Muscle layer of duodenum (tissue), 2 donors: Measurements from ENCODE around the gene SLC9A5.

Experiments
- H3K27ac ChIP-seq: one replicate; pipeline ENCODE4 v1.7.0; 2013; ENCODE audit warnings: mild to moderate bottlenecking, low read length
- H3K27me3 ChIP-seq: one replicate; pipeline ENCODE4 v1.7.0; 2013; ENCODE audit warnings: low read depth, mild to moderate bottlenecking, control low read depth, low read length
- H3K36me3 ChIP-seq, 2 donors: one replicate each; pipeline ENCODE4 v1.7.0; 2013; ENCODE audit warnings: low read length in 2 of 2, control low read depth in 1 of 2, mild to moderate bottlenecking in 1 of 2; ENCODE audit not compliant: insufficient read depth in 2 of 2, control insufficient read depth in 1 of 2
- H3K4me1 ChIP-seq, 2 donors: one replicate each; pipeline ENCODE4 v1.7.0; 2013; ENCODE audit warnings: low read length in 2 of 2, mild to moderate bottlenecking in 2 of 2, control low read depth in 1 of 2, moderate library complexity in 1 of 2; ENCODE audit not compliant: insufficient read depth in 2 of 2, control insufficient read depth in 1 of 2
- H3K4me3 ChIP-seq, 2 donors: one replicate each; pipeline ENCODE4 v1.7.0; 2013; ENCODE audit warnings: low read length in 2 of 2, low read depth in 1 of 2, mild to moderate bottlenecking in 1 of 2
- H3K9me3 ChIP-seq, 2 donors: one replicate each; pipeline ENCODE4 v1.7.0; 2013; ENCODE audit warnings: low read length in 2 of 2, control low read depth in 1 of 2, mild to moderate bottlenecking in 1 of 2; ENCODE audit not compliant: control insufficient read depth in 1 of 2
- donor health status: healthy.

SLC9A5 gene

DNA sequence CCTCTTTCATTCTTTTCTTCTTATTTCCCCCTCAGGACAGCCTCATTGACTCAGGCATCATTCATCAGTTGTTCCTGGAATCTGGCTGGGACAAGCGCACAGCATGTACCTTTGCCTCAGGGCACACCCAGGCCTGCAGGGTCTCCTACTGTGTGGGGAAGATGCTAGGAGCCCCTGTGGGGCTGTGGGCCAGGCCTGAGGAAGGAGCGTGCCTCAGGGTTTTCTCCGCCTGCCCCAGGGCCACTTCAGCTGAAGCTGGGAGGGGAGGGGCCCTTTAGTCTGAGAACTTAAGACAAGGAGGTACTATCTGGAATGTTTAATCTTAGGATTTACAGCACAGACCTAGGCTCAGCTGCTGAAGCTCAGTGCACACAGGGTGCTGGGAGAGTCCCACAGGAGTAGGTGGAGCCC is 41.9 kb upstream of the SLC9A5 start:
- no peaks in the 10 kb centered on the region for H3K27me3 ChIP-seq
- no peaks in the 10 kb centered on the region for H3K9me3 ChIP-seq
- no peaks in the 10 kb centered on the region for H3K4me1 ChIP-seq
- H3K36me3 ChIP-seq = peaks cover 4 to 9% of the 10 kb centered on the region in 2 donors
- H3K4me3 ChIP-seq = no peak overlapping the region
- no peak overlapping the region for H3K27ac ChIP-seq

DNA sequence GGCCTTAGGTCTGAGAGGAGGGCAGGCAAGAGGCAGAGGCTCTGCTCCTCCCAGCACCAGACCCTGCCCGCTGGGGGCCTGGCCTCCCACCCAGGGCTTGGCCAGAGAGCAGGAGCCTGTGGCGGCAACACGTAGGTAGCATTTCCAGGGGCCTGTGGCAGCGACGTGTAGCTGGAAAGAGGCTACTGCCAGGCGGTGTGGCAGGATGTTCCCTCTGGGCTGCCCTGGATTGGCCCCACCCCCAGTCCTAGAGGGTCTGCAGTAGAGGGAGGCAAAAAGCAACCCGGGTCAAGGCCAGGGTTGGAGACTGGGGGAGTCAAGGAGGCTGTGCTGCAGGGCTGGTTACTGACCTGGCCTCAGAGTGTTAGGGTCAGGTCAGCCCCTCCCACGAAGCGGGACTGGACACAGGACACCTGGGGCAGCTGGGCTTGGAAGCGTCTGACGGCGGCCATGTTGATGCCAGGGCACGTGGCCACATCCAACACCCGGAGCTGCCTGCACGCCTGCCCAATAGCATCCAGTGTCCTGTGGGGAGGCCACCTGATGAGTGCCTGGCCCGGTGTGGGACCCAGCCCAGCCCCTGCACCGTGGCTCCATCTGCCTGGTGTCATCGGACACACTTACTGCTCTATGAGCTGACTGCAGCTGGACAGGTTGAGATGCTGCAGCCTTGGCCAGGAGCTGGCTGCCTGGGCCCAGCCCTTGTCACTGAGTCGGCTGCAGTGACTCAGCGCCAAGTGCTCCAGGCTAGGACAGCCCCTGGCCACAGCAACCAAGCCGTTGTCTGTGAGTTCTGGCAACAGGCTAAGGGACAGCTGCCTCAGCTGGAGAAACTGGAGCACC is 41.3 kb upstream of the SLC9A5 start:
- Histone ChIP-seq H3K27ac (no peak overlapping the region), H3K27me3 (no peaks in the 10 kb centered on the region), H3K4me3 (no peak overlapping the region)

DNA sequence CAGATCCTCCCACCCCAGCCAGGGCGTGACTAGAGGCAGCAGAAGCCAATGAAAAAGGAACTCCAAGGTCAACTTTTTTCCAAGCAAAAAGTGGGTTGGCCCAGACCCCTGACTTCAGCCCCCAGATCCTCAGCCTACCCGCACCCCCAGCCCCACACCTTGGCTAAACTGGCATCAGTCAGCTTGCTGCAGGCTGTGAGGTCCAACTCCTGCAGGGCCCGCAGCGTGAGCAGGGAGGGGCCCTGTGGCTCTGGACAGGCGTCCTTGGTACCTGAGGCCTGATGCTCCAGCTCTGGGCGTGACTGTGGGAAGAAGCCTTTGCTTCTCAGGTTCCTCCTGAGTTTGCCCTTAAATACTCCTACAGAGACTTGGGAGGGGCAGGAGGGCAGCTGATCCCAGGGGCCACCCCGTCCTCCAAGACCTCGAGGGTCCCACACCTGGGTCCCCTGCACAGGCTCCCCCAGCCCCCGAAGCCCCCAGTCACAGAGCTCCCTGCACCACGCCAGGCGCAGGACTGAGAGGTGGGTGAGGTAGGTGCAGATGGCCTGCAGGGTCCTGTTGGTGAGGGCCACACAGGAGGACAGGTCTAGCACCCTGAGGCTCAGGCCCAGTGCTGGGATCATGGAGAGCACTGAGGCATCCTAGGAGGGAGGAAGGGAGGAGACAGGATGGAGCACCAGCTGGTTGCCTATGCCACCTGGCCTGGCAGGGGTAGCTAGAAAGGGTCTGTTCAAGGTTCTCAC is 40.5 kb upstream of the SLC9A5 start:
- Histone ChIP-seq H3K27ac (no peak overlapping the region), H3K36me3 (peaks cover 0 to 4% of the 10 kb centered on the region in 2 donors), H3K9me3 (no peaks in the 10 kb centered on the region), H3K4me3 (no peak overlapping the region), H3K4me1 (no peaks in the 10 kb centered on the region), H3K27me3 (no peaks in the 10 kb centered on the region)

More for the DNA sequence above, 41.3 kb upstream of the SLC9A5 start:
- Histone ChIP-seq H3K4me1 (no peaks in the 10 kb centered on the region), H3K9me3 (no peaks in the 10 kb centered on the region), H3K36me3 (peaks cover 4% of the 10 kb centered on the region in 2 donors)

- no peaks in the 10 kb centered on the region for H3K27me3 ChIP-seq
- H3K9me3 ChIP-seq = no peaks in the 10 kb centered on the region
- H3K27ac ChIP-seq = no peak overlapping the region
- no peak overlapping the region for H3K4me3 ChIP-seq
- no peaks in the 10 kb centered on the region for H3K4me1 ChIP-seq
- H3K36me3 ChIP-seq = peaks cover 0 to 4% of the 10 kb centered on the region in 2 donors
These were observed 39.2 kb upstream of the SLC9A5 start for GRCh38 chr16:67209565-67209964.

- H3K9me3 ChIP-seq = no peaks in the 10 kb centered on the region
- H3K4me3 ChIP-seq = no peak overlapping the region
- peaks cover 0 to 4% of the 10 kb centered on the region in 2 donors for H3K36me3 ChIP-seq
- no peaks in the 10 kb centered on the region for H3K27me3 ChIP-seq
- H3K27ac ChIP-seq = no peak overlapping the region
- H3K4me1 ChIP-seq = no peaks in the 10 kb centered on the region
These were observed 38.5 kb upstream of the SLC9A5 start for GRCh38 chr16:67210069-67210937.

DNA sequence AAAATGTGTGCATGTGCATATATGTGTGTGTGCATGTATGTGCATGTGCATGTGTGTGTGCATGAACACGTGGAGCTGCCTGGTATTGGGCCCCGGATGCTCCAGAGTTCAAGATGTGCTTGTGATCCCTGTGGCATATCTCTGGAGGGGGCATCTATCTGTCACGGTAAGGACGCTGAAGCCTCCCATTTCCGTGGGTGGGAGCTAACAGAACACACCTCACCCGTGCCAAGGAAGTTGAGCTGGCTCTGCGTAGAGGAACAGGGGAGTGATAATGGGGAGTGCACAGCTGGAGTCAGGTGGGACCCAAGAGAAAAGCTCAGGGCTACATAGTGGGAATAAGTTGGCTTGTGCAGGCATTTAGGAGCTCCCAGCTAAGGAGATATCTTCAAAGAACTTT is 37.1 kb upstream of the SLC9A5 start:
- Histone ChIP-seq H3K4me1 (peaks cover 0 to 4% of the 10 kb centered on the region in 2 donors), H3K27me3 (no peaks in the 10 kb centered on the region), H3K36me3 (peaks cover 0 to 4% of the 10 kb centered on the region in 2 donors), H3K27ac (no peak overlapping the region), H3K4me3 (no peak overlapping the region), H3K9me3 (no peaks in the 10 kb centered on the region)

GRCh38 chr16:67212766-67213165 is 36.0 kb upstream of the SLC9A5 start:
- peaks cover 4 to 5% of the 10 kb centered on the region in 2 donors for H3K36me3 ChIP-seq
- H3K27me3 ChIP-seq = no peaks in the 10 kb centered on the region
- no peak overlapping the region for H3K4me3 ChIP-seq
- H3K9me3 ChIP-seq = no peaks in the 10 kb centered on the region
- H3K4me1 ChIP-seq = peaks cover 0 to 12% of the 10 kb centered on the region in 2 donors
- H3K27ac ChIP-seq = no peak overlapping the region

GRCh38 chr16:67213197-67214019 is 35.4 kb upstream of the SLC9A5 start:
- H3K36me3 ChIP-seq = peaks cover 4 to 5% of the 10 kb centered on the region in 2 donors
- H3K9me3 ChIP-seq = no peaks in the 10 kb centered on the region
- no peak overlapping the region for H3K27ac ChIP-seq
- no peaks in the 10 kb centered on the region for H3K27me3 ChIP-seq
- peaks cover 0 to 12% of the 10 kb centered on the region in 2 donors for H3K4me1 ChIP-seq
- no peak overlapping the region for H3K4me3 ChIP-seq

GRCh38 chr16:67215706-67216105 is 33.1 kb upstream of the SLC9A5 start:
- H3K9me3 ChIP-seq = no peaks in the 10 kb centered on the region
- no peaks in the 10 kb centered on the region for H3K27me3 ChIP-seq
- H3K4me3 ChIP-seq = no peak overlapping the region
- H3K36me3 ChIP-seq = peaks cover 4 to 5% of the 10 kb centered on the region in 2 donors
- H3K4me1 ChIP-seq = peaks cover 0 to 12% of the 10 kb centered on the region in 2 donors
- no peak overlapping the region for H3K27ac ChIP-seq

DNA sequence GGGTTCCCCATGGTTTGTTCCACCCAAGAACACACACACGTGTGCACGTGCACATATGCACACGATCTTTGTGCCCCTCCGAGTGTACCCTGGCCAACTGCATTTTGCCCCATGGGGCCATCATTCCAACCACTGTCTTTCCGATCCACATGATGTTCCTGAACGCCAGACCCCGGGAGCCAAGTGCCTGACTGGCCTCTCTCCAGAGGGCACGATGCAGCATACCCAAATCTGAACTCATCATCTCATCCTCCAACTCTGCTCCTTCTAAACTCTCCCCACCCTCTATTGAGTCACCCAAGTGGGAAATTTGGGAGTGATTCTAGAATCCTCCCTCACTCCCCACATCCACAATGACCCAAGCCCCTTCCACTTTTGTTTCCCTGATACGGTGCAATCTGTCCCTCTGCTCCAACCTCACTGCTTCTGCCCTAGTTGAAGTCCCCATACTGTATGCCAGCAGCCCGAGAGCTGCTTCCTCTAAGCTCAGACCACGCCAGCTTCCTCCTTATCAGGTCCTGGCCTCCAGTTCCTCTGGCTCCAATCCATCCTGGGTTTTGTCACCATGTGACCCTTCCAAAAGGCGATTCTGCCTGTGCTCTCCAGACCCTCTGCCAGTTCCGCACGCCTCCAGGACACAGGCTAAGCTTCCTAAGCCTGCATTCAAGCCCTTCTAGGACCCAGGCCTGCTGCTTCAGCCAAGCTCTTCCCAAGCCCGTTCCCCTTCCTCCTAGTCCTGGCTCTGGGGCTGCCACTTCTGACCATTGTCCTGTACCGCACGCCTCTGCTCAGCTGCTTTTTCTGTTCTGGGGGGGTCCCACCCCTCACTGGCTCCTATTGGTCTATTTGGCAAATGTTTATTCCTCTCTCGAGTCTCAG is 31.9 kb upstream of the SLC9A5 start:
- H3K36me3 ChIP-seq = peaks cover 0 to 5% of the 10 kb centered on the region in 2 donors
- H3K9me3 ChIP-seq = no peaks in the 10 kb centered on the region
- peaks cover 0 to 12% of the 10 kb centered on the region in 2 donors for H3K4me1 ChIP-seq
- H3K27ac ChIP-seq = no peak overlapping the region
- H3K27me3 ChIP-seq = no peaks in the 10 kb centered on the region
- no peak overlapping the region for H3K4me3 ChIP-seq
